GM21526 (cell line): ENCODE measurements around the gene CDH23.
"Not testable (repeated sequence)": the region's sequence is repeated elsewhere in the genome, so short reads cannot be mapped to it uniquely, and the experiment has no call there.

Experiments used
- ATAC-seq: cut with Tn5 transposase; IDR thresholded peaks from one replicate; pipeline ENCODE4 v1.9.1; 2021; ENCODE audit warnings: moderate library complexity; ENCODE audit not compliant: unreplicated experiment, low FRiP score

The CDH23 gene

GRCh38 chr10:71595649-71596048 is 198.9 kb downstream of the CDH23 start:
- no peak for ATAC-seq

DNA sequence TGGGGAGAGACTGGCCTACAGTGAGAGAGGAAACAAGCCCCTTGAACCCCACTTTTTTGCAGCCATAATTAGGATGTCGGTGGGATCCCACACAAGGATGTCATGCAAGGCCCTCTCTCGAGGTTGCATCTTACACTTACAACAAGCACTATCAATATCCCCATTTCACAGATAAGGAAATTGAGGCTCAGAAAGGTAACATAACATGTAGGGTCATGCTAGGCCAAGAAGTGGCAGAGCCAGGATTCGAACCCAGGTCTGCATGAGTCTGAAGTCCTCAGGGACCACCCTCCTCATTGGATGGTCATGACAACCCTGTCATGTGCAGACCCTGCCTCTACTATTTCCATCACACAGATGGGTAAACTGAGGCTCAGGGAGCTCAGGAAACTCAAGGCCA is 199.4 kb downstream of the CDH23 start:
- no peak for ATAC-seq

- no peak for ATAC-seq
Measured at GRCh38 chr10:71596759-71597158, 200.0 kb downstream of the CDH23 start.

GRCh38 chr10:71597821-71598498 is 201.2 kb downstream of the CDH23 start:
- no peak for ATAC-seq

DNA sequence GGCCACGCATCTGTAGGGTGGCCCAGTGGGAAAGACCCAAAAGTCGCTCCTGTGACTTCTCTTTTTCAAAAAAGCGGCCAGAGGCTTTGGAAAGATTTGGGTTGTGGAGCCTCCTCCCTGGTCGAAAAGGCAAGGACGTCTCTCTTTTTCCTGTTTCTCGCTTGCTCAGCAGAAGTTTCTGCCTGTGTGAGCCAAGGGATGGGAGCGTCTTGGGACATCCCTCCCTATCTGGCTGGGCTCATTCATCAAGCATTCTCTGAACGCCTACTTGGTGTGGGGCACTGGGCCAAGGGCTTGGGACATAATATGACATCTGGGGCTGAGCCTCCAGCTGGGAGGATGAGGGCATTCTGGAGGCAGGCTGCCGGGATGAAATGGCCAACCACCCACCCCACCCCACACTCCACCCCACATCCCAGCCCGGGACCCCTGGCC is 201.9 kb downstream of the CDH23 start:
- ATAC-seq = no peak

- no peak for ATAC-seq
Measured at GRCh38 chr10:71599518-71599917, 202.8 kb downstream of the CDH23 start.

DNA sequence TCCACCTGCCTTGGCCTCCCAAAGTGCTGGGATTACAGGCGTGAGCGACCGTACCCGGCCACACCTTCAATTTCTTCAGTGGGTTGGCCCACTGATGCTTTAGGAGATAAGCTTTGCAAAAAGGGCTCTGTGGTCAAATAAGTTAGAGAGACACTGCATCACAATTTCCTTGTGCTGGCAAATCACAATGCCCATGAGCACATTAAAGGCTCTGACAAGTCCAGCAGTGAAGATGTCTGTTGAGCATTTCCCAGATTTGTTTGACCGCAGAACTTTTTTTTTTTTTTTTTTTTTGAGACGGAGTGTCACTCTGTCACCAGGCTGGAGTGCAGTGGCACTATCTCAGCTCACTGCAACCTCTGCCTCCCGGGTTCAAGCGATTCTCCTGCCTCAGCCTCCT is 203.5 kb downstream of the CDH23 start:
- ATAC-seq = not testable (repeated sequence)

GRCh38 chr10:71600849-71601248 is 204.1 kb downstream of the CDH23 start:
- ATAC-seq = no peak

DNA sequence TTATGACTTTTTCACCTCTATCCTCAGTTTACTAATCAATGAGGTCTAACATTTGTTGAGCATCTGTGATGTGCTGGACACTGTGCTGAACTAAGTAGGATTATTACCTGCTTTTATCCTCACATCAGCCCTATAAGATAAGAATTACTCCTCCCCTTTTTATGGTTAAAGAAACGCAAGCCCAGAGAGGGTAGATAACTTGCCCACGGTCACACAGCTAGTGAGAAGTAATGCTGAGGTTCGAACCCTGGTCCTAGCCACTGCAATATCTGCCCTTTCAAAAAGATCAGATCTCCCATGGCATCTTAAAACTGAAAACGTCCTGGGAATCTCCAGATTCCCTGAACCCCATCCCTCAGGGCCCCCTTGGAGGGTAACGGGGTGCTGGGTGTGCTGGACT is 204.6 kb downstream of the CDH23 start:
- no peak for ATAC-seq

GRCh38 chr10:71603150-71603549 is 206.4 kb downstream of the CDH23 start:
- no peak for ATAC-seq

- ATAC-seq = no peak
Measured at GRCh38 chr10:71603754-71604153, 207.0 kb downstream of the CDH23 start.

DNA sequence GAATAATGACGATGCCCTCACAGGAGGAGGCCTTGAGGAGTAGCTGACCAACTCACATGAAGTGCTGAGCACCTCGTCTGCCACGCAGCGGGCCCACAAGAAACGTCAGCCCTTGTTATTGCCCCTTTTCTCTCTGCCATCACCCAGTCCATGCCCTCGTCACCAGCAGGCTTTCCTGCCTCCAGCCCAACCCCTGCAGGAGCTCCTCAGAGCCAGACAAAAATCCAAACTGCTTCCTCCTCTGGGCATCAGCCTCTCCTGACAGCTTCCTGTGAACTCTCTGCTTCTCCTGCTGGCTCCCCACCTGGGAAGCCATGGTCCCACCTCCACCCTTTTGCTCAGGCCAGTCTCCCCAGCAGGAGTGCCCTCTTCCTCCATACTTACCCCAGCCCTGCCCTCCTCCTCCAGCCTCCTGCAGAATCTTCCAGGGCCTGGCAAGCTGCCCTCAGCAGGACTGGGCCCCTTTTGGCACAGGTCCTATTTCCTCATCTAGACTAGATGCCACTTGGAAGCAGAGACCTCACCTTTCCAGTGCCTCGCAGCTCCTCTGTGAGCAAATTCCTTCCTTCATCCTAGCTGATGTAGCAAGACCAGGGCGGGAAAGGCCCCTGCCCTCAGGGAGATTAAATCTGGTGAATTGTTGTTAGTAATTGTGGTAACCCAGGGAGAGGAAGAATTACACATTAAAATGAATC is 207.8 kb downstream of the CDH23 start:
- no peak for ATAC-seq

DNA sequence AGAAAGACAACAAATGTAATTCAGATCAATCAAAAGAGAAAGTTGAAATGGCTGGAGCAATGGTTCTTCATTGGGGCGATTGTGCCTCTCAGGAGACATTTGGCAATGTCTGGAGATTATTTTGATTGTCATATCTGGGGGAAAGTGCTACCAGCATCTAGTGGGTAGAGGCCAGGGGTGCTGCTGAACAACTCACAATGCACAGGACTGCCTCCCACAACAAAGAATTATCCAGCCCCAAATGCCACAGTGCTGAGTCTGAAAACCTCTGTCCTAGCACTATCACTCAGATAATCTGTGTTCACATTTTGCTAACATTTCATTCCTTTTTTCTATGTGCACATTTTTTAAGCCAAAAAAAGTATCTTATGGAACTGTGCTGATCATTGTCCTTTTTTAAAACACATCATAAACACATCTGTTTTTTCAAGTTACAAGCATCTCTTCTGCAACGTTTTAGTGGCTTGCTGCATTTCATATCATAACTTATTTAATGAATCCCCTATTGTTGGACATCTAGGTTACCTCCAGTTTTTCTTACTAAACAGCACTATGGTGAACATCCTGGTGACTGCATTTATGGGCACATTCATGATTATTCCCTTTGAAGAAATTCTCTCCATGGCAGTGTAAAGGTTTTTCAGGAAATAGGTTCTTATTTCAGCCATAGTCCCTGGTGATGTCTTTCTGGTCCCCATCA is 208.7 kb downstream of the CDH23 start:
- ATAC-seq = no peak

GRCh38 chr10:71606257-71607081 is 209.7 kb downstream of the CDH23 start:
- no peak for ATAC-seq

GRCh38 chr10:71607082-71607443 is 210.3 kb downstream of the CDH23 start:
- ATAC-seq = no peak

DNA sequence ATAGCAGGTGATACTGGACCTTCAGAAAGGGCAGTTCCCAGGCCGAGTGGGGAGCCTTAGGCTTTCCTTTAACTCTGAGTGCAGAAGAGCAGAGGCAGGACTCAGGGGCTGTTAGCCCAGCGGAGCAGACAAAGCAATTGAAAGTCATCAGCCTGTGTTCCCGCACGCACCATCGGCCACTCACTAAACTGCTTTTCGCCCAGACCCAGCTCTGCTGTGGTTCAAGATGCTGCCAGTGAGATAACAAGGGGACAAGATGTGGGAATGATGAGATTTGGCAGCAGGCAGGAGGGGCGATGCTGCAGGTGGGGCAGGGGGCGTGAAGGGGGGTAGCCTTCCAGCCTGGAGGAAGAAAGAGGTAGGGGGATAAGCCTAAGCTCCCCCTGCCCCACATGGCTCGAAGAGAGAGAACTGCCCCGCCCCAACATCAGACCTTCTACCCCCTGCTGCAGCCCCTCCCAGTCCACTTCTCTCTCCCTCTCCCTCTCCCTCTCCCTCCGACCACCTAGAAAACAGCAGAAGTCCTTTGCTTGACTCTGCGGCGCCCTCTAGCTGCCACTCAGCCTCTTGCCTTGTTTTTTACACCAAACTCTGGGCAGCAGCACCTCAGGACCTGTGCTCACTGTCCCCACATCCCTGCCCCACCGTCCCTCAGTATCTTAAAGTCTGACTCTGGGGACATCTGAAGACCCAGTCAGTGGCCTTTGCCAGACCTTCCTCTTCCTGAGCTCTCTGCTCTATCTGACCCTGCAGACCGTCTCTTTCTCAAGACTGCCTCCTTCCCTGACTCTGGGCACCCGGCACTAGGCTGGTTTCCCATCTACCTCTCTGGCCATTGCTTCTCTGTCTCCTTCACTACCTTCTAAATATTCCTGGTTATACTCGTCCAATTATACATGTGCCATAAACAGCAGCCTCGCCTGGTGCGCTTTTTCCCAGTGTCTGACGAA is 212.4 kb downstream of the CDH23 start:
- ATAC-seq = no peak

DNA sequence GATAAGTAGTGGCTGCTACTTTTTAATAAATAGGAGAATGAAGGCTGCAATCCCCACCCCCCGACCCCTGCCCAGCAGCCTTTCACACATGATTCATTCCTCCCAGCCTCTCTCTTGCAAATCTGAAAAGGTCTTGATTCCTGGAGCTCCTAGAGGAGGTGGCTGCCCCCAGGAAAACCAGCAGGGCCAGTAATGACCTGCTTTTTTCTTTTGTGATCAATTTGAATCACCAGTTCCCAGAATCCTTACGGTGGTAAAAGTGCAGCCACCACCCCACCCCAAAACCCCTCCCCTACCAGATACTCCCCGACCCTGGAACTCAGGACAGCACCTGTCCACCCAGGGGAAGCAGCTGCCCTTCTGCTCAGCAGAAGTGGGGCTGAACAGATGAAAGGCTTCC is 213.9 kb downstream of the CDH23 start:
- no peak for ATAC-seq

DNA sequence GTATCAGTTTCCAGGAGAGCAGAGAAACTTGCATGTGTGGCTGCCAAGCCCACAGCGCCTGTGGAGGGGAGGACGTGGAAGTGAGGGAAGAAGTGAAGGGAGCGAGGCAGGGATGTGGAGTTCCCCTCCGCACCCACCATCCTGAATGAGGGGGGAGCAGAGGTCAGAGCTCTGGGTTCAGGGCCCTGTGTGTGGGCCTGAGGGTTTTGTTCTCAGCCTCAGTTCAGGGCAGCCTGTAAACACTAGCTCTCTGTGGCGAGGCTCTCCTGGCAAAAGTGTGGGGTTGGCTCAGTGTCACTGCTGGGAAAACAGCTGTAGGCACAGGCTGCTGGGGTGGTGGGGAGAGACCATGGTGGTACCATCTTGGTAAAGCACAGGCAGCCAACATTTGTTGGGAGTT is 214.4 kb downstream of the CDH23 start:
- no peak for ATAC-seq

- no peak for ATAC-seq
Measured at GRCh38 chr10:71611709-71612422, 215.1 kb downstream of the CDH23 start.
